ENCODE data around the gene PANK1.

The PANK1 gene

DNA sequence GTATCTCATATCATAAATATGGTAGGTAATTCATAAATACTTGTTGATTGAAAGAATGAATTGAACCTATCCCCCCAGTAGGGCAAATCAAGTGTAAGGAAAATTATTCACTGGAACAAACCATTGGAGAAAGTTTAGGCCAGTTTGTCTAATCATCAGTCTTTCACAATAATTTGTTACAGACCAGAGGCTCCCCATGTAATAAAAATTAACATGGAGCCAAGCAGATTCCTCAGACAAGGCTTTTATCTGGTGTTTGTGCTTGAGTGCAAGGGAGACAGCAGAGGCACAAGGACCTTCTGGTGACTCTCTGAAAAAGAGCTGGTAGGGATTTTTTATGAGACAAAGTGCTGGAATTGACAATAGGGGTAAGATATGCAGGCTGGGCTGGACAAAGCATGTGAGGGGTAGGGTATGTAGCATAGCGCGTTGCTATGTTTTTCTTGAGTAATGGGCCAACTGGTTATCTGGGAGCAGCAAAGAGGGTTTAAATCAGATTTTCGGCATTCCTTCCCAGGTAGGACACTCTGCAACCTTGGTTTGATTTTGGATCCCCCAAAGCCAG, 7.8 kb upstream of the PANK1 start:
- TF ChIP-seq, protein P1, sequence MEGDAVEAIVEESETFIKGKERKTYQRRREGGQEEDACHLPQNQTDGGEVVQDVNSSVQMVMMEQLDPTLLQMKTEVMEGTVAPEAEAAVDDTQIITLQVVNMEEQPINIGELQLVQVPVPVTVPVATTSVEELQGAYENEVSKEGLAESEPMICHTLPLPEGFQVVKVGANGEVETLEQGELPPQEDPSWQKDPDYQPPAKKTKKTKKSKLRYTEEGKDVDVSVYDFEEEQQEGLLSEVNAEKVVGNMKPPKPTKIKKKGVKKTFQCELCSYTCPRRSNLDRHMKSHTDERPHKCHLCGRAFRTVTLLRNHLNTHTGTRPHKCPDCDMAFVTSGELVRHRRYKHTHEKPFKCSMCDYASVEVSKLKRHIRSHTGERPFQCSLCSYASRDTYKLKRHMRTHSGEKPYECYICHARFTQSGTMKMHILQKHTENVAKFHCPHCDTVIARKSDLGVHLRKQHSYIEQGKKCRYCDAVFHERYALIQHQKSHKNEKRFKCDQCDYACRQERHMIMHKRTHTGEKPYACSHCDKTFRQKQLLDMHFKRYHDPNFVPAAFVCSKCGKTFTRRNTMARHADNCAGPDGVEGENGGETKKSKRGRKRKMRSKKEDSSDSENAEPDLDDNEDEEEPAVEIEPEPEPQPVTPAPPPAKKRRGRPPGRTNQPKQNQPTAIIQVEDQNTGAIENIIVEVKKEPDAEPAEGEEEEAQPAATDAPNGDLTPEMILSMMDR (conservative IDR thresholded peaks at IDR 0.05) = no peak
- H3K27ac ChIP-seq = no peak overlapping the region

DNA sequence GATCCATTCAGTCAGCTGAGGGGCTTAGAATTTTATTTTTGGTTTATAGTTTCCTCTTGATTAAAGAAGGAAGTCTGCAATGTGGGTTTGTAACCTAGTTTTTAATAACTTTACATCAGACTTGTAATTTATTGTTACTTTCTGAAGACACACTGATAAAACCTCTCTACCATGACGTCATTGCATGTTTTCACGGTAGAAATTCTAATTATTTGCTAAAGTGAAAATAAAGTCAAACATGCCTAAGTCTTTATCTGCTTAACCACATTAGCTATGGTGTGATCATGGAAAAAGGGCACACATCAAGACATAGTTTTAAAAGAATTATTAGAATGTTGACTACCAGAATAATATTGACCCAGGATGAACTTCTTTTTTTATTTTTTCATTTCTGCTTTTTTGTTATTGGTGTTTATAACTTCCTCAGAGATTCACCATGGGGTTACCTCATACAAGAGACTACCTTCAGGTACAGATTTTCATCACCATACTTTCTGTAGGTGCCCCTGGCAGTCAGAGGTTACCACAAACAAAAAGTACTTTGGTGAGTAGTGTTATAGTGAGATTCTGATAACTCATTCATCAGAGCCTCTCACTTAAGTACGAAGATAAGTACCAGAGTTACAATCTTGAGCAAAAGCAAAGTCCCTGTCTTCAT, 7.0 kb upstream of the PANK1 start:
- no peak overlapping the region for H3K27ac ChIP-seq
- TF ChIP-seq, protein P1 (conservative IDR thresholded peaks at IDR 0.05) = no peak

DNA sequence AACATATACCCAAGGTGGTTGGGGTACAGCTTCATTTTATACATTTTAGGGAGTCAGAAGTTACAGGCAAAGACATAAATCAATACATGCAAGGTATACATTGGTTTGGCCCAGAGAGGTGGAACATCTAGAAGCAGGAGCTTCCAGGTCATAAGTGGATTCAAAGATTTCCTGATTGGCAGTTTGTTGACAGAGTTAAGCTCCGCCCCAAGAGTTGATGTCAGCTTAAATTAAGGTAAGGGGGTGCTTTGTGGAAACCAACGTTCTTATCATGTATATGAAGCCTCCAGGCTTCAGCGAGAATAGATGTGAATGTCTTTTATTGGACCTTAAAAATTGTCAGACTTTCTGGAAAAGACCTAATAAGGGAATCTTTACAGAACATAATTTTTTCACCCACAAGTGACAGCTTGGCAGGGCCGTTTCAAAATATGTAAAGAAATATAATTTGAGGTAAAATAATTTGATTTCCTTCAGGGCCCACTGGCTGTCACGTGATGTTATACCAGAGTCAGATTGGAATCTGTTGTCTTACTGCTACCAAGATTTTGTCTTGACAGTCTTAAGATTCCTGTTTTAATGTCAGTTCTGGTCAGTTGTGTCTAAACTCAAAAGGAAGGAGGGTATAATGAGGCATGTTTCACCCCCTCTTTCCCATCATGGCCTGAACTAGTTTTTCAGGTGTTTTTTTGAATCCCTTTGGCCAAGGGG, 6.3 kb upstream of the PANK1 start:
- TF ChIP-seq, protein P1 (conservative IDR thresholded peaks at IDR 0.05) = no peak
- H3K27ac ChIP-seq = no peak overlapping the region

DNA sequence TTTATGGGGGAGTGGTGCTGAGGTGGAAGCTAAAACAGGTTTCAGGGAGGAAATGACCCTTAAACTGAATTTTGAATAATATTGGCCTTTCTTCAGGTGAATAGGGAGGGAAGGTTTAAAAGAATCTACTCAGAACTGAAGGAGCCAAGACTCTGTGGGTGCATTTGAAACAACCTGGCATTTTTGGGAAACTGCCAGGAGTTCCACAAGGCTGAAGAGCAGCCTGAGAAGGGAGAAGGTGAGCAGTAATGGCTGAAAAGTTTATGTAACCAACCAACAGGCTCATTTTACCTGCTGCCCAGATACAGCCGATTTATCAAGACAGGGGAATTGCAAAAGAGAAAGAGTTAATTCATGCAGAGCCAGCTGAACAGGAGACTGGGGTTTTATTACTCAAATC, 4.0 kb upstream of the PANK1 start:
- TF ChIP-seq, protein P1 (conservative IDR thresholded peaks at IDR 0.05) = no peak

DNA sequence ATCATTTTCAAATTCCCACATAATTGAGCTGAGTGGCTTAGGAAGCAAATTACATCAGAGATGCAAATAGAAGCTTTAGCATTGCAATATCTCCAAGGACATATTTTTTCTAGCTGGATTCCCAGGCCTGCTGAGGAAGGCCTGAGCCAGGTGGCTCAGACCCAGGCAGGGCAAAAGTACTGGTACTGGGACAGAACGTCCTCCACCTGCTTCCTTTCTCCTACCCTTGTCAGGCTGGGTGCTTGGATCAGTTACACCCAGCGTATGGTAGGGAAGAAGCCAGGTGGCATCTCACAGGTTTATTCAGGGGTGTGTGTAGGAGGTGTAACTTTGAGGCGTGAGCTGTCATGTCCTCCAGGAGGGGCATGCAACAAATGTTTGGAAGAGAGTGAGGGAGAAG, 3.0 kb upstream of the PANK1 start:
- H3K27ac ChIP-seq = no peak overlapping the region
- TF ChIP-seq, protein P1 (conservative IDR thresholded peaks at IDR 0.05) = no peak

More for the DNA sequence above, 4.0 kb upstream of the PANK1 start:
- no peak overlapping the region for H3K27ac ChIP-seq

DNA sequence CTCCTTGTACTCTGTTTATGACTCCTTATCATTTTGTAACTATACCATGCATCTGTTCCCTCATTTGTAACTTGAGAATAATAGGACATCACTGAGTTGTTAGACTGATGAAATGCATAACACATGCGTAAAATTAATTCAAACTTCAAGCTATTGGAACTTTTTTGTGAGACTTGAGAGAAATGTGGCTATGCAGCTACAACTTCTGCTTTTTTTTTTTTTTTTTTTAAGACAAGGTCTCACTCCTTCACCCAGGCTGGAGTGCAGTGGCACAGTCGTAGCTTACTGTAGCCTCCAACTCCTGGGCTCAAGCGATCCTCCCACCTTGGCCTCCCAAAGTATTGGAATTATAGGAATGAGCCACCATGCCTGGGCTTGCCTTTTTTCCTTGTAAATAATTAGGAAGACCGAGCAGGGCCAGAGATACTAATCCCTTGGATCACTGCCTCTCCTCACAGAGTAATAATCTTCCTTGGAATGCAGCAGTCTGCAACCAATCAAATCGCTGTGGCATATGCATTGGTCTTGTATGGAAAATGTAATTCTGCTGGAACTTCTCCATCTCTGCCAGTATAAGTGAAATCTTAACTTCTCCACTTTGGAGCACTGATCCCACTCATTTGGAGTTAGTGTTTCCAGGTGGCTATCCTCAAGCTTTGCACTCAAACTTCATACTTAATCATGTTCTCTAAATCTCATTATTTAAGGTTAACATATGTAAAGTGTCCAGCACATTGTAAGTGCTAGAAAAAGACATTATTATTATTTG, 2.0 kb upstream of the PANK1 start:
- no peak overlapping the region for H3K27ac ChIP-seq
- TF ChIP-seq, protein P1 (conservative IDR thresholded peaks at IDR 0.05) = no peak

DNA sequence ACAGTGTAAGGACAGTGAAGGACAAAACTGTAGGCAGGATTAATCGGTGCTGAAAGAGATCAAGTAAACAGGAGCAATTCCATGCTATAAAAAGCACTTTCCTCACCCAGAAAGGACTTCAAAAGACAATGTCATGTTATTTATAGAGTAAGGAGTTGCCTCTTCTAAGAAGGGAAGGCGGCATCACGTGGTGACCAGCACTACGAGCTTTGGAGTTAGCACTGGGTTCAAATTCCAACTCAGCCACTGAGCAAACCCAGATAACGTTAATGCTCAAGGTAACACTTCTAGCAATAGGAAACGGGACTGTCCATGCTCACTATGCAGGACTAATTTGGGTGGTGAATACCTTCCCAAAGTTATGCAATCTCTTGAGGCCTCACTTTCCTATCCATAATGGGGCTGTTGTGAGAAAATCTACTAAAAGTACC, 715 bp upstream of the PANK1 start:
- TF ChIP-seq, protein P1 (conservative IDR thresholded peaks at IDR 0.05) = no peak
- peak overlapping the region; percentile 95 for H3K27ac ChIP-seq
